ENCODE results near the gene CALHM3. TPM values are rescaled to one million over a fixed set of nuclear protein-coding genes. Genes with fewer than 3 reads are reported as not detected.

CALHM3 gene
- total RNA-seq, 1 donor from 2014 or later = not detected

GRCh38 chr10:103450201-103450695, 28.8 kb downstream of the CALHM3 start:
- Histone ChIP-seq H3K9ac (ENCODE audit: low read length) (no peak overlapping the region), H3K9me3 (ENCODE audit: insufficient read depth, low read depth, low read length) (no peaks in the 10 kb centered on the region), H3K4me3 (ENCODE audit: insufficient read depth, low read depth, low read length) (no peak overlapping the region), H3K4me2 (ENCODE audit: low read length) (no peak overlapping the region), H3K27ac (ENCODE audit: low read depth, low read length) (no peak overlapping the region), H2AFZ (ENCODE audit: low read depth, low read length) (no peak overlapping the region), H3K79me2 (ENCODE audit: insufficient read depth, low read length) (no peaks in the 10 kb centered on the region), H3K36me3 (ENCODE audit: insufficient read depth, low read length) (no peaks in the 10 kb centered on the region), H3K4me1 (ENCODE audit: insufficient read depth, low read length) (peaks cover 31% of the 10 kb centered on the region), H3K27me3 (ENCODE audit: insufficient read depth, low read length) (no peaks in the 10 kb centered on the region), H4K20me1 (ENCODE audit: insufficient read depth, low read length) (peaks cover 44% of the 10 kb centered on the region)
- Mint-ChIP-seq H3K36me3 (ENCODE audit: low read depth, unreplicated experiment) (peaks cover 31% of the 10 kb centered on the region), H3K27ac (ENCODE audit: unreplicated experiment) (peak overlapping the region; percentile 34), H3K4me1 (ENCODE audit: low read depth, unreplicated experiment) (peaks cover 16% of the 10 kb centered on the region), H3K4me3 (ENCODE audit: unreplicated experiment) (no peak overlapping the region), H3K27me3 (ENCODE audit: low read depth, unreplicated experiment) (peaks cover 3% of the 10 kb centered on the region), H3K9me3 (ENCODE audit: unreplicated experiment) (peaks cover 2% of the 10 kb centered on the region)
- DNase-seq (ENCODE audit: low read depth) (no peak), FAIRE-seq (no peak)
- no peak for TF ChIP-seq EZH2 (IDR thresholded peaks at IDR 0.05; ENCODE audit: insufficient read depth, low read length)

- no peak overlapping the region for H3K27ac ChIP-seq (ENCODE audit: low read depth, low read length)
- H3K36me3 ChIP-seq (ENCODE audit: insufficient read depth, low read length) = peaks cover 7% of the 10 kb centered on the region
- H3K36me3 Mint-ChIP-seq (ENCODE audit: low read depth, unreplicated experiment) = peaks cover 36% of the 10 kb centered on the region
- no peak overlapping the region for H3K4me3 Mint-ChIP-seq (ENCODE audit: unreplicated experiment)
- peaks cover 16% of the 10 kb centered on the region for H3K4me1 Mint-ChIP-seq (ENCODE audit: low read depth, unreplicated experiment)
- peaks cover under 1% of the 10 kb centered on the region for H3K27me3 Mint-ChIP-seq (ENCODE audit: low read depth, unreplicated experiment)
- TF ChIP-seq EZH2 (IDR thresholded peaks at IDR 0.05; ENCODE audit: insufficient read depth, low read length) (no peak), CTCF (IDR thresholded peaks at IDR 0.05; ENCODE audit: insufficient read depth, low read depth, low read length) (no peak)
- H3K4me1 ChIP-seq (ENCODE audit: insufficient read depth, low read length) = peaks cover 31% of the 10 kb centered on the region
- H3K4me2 ChIP-seq (ENCODE audit: low read length) = no peak overlapping the region
- no peaks in the 10 kb centered on the region for H3K79me2 ChIP-seq (ENCODE audit: insufficient read depth, low read length)
- H3K4me3 ChIP-seq (ENCODE audit: insufficient read depth, low read depth, low read length) = no peak overlapping the region
- no peaks in the 10 kb centered on the region for H3K27me3 ChIP-seq (ENCODE audit: insufficient read depth, low read length)
- DNase-seq (ENCODE audit: low read depth) (no peak), FAIRE-seq (no peak)
- peaks cover 51% of the 10 kb centered on the region for H4K20me1 ChIP-seq (ENCODE audit: insufficient read depth, low read length)
- H3K9me3 ChIP-seq (ENCODE audit: insufficient read depth, low read depth, low read length) = no peaks in the 10 kb centered on the region
- H3K9me3 Mint-ChIP-seq (ENCODE audit: unreplicated experiment) = peaks cover under 1% of the 10 kb centered on the region
- H2AFZ ChIP-seq (ENCODE audit: low read depth, low read length) = no peak overlapping the region
- H3K9ac ChIP-seq (ENCODE audit: low read length) = no peak overlapping the region
- peak overlapping the region; percentile 41 for H3K27ac Mint-ChIP-seq (ENCODE audit: unreplicated experiment)
Observed at GRCh38 chr10:103449208-103450144, 29.6 kb downstream of the CALHM3 start.

- peaks cover 16% of the 10 kb centered on the region for H3K4me1 Mint-ChIP-seq (ENCODE audit: low read depth, unreplicated experiment)
- FAIRE-seq (peak; percentile 39), DNase-seq (ENCODE audit: low read depth) (peak; percentile 72)
- H3K27ac Mint-ChIP-seq (ENCODE audit: unreplicated experiment) = peak overlapping the region; percentile 90
- no peak overlapping the region for H3K4me3 ChIP-seq (ENCODE audit: insufficient read depth, low read depth, low read length)
- no peak overlapping the region for H3K9ac ChIP-seq (ENCODE audit: low read length)
- peaks cover 56% of the 10 kb centered on the region for H4K20me1 ChIP-seq (ENCODE audit: insufficient read depth, low read length)
- H3K79me2 ChIP-seq (ENCODE audit: insufficient read depth, low read length) = no peaks in the 10 kb centered on the region
- peaks cover 31% of the 10 kb centered on the region for H3K4me1 ChIP-seq (ENCODE audit: insufficient read depth, low read length)
- no peaks in the 10 kb centered on the region for H3K9me3 ChIP-seq (ENCODE audit: insufficient read depth, low read depth, low read length)
- H3K36me3 Mint-ChIP-seq (ENCODE audit: low read depth, unreplicated experiment) = peaks cover 43% of the 10 kb centered on the region
- H3K27ac ChIP-seq (ENCODE audit: low read depth, low read length) = no peak overlapping the region
- no peak overlapping the region for H2AFZ ChIP-seq (ENCODE audit: low read depth, low read length)
- H3K4me3 Mint-ChIP-seq (ENCODE audit: unreplicated experiment) = no peak overlapping the region
- H3K36me3 ChIP-seq (ENCODE audit: insufficient read depth, low read length) = peaks cover 15% of the 10 kb centered on the region
- TF ChIP-seq CTCF (IDR thresholded peaks at IDR 0.05; ENCODE audit: insufficient read depth, low read depth, low read length) (no peak), EZH2 (IDR thresholded peaks at IDR 0.05; ENCODE audit: insufficient read depth, low read length) (no peak)
- H3K27me3 ChIP-seq (ENCODE audit: insufficient read depth, low read length) = no peaks in the 10 kb centered on the region
- no peaks in the 10 kb centered on the region for H3K9me3 Mint-ChIP-seq (ENCODE audit: unreplicated experiment)
- H3K4me2 ChIP-seq (ENCODE audit: low read length) = no peak overlapping the region
- H3K27me3 Mint-ChIP-seq (ENCODE audit: low read depth, unreplicated experiment) = no peaks in the 10 kb centered on the region
Observed at GRCh38 chr10:103448746-103449145, 30.3 kb downstream of the CALHM3 start.
